GM18526 (cell line): ENCODE measurements around the gene CPNE5.

Source experiments
- POLR2A ChIP-seq: IDR thresholded peaks from 3 replicates; pipeline ENCODE4 v1.6.1; 2011; ENCODE audit not compliant: insufficient read length; ENCODE audit errors: extremely low read depth

CPNE5 gene

DNA sequence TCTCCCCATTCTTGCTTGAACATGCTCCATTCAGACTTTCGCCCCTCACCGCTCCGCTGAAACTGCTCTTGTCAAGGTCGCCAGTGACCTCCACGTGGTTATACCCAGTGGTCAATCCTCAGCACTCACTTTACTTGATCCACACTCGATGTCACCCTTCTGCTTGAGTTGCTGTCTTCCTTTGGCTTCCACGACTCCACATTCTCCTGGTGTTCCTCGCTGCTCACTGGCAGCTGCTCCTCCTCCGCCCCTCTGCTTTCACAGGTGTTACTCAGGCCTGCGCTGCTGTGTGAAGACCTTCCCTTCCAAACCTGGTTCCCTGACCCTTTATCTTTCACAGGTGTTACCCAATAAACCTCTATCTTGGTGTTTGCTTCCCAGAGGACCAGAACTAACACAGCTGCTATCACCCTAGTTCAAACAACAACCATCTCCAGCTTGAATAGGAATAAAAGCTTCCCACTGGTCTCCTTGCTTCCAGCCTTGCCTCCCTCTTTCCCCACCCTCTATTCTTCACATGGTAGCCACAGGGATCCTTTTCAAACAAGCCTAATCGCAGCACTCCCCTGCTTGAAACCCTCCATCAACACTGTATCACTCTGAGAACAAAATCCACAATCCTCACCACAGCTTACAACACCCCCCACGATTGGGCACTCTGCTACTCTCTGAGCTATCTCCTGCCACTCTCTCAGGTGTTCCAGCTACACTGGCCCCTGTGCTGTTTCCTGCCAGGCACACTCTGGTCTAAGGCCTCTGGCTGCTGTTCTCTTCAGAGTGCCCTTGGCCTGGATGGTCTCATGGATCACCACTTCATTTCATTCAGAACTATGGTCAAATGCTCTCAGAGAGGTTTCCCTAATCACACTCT lies 24.7 kb upstream of the CPNE5 start:
- TF ChIP-seq POLR2A: no peak

DNA sequence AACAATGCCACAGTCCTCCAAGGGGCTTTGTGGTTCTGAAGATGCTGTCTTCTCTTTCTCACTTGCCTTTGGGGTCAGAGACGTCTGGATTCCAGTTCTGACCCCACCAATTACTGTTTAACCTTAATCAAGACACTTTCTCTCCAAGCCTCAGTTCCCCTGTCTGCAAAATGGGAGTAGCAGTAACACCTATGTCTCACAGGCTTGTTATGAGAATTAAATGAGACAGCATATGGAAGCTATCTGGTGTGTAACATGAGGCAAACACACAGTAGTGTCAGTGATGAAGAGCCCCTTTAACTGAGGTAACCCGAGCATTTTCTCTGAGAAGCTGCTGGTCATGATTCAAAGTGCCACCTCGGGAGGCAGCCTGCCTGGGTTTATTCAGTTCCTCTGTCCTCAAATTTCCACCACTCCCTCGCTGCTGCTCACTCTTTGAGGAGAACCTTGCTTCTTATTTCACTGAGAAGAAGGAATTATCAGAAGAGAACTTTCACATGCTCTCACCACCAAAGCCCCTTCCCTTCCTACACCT lies 23.7 kb upstream of the CPNE5 start:
- no peak for TF ChIP-seq POLR2A

DNA sequence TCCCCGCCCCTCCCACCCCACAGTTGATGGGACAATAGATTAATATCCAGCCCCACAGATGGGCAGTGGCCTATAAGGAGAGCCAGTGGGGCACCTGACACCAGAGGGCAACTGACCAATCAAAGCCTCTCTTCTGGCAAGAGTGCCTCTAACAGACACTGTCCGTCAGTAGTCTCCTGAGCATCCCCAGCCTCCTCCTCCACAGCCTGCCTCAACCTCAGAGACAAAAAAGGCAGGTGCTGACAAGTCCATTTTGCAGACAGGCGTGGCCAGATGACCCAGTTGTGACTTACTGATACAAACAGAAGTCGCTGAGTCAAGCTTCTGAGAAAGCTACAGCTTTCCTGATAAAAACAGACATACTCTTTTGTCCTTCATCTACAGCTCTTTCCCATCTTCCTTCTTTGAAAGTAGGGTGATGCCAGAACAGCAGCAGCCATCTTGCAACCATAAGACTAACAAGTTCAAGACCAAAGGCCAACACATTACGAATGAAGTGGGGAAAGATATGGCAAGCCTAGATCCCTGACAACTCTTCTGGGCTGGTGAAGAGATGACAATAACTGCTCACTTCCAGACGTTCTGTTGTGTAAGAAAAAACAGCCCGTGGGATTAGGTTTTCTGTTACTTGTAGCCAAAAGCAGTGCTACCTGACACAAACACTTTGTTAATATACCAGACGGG lies 23.1 kb upstream of the CPNE5 start:
- TF ChIP-seq POLR2A: no peak

DNA sequence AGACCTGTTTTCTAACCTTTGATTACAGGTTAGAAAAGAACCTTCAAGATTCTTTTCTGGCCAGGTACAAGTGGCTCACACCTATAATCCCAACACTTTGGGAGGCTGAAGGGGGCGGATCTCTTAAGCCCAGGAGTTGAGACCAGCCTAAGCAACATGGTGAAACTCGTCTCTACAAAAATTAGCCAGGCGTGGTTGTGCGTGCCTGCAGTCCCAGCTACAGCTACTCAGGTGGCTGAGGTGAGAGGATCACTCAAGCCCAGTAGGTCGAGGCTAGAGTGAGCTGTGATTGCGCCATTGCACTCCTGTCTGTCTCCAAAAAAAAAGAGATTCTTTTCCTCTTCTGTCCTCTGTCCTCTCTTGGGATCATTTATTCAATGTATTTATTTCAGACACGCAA lies 20.9 kb upstream of the CPNE5 start:
- no peak for TF ChIP-seq POLR2A

DNA sequence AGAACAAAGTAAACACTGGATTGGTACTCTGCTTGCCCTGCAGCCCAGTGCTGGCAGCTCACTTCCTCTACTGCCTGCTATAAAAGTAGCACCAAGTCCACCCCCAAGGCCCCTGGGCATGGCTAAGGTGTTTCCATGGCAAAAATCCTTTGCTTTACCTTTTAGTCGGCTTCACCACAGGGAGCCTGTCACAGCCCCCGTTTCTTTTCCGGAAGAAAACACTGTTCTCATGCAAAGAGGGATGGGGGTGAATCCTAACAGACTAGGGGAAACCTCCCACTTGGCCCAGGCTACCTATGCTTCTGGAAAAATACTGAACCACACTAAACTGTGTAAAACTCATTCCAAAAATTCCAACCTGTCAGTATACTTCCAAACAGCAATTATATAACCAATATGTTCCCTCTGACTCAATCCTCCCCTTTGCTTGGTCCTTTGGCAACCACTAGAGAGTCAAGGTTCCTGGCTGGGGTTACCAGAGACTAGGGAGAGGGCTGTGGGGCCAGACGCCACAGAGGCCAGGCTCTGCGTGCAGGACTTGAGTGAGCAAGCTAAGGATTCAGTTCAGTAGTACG lies 19.2 kb upstream of the CPNE5 start:
- TF ChIP-seq POLR2A: no peak

DNA sequence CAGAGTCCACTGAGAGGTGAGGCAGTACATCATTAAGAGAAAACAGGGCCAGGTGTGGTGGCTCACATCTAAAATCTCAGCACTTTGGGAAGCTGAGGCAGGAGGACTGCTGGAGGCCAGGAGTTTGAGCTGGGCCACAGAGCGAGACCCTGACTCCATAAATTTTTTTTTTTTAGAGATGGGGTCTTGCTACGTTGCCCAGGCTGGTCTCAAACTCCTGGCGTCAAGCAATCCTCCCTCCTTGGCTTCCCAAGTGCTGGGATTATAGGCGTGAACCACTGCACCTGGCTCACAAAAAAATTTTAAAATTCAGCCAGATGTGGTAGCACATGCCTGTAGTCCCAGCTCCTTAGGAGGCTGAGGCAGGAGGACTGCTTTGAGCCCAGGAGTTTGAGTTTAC lies 18.1 kb upstream of the CPNE5 start:
- no peak for TF ChIP-seq POLR2A

DNA sequence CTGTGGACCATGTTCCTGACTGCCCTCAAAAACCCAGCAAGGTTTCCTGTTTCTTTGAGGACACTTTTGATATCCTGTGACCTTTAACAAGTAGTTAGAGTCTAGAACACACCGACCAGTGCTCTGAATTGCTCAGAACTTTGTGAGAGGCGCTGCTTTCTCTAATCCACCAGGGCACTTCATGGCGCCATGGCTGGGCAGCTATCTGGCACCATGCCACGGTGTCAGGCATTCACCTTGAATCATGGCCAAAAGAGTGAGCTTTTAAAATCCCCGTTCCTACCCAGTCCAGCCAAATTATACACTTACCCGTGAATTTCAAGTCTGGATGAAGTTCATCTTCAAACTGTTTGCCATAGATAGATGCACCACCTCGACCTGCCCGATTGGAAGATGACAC lies 17.0 kb upstream of the CPNE5 start:
- no peak for TF ChIP-seq POLR2A

DNA sequence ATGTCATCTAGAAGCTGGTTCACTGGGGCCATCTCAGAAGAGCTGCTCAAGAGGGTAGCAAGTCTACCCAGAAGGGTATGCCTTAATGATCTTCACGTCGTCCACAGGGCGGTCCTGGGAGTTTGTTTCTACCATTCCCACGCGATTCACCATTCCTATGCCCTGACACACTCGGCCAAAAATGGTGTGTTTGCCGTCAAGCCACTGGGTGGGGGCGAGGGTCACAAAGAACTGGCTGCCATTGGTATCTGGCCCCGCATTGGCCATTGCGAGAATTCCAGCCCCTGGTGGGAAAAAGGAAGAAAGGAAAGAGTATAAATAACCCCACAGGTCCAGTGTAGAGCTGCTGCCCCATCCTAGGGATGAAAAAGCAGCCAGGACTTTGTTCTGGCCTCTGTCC lies 16.5 kb upstream of the CPNE5 start:
- no peak for TF ChIP-seq POLR2A

DNA sequence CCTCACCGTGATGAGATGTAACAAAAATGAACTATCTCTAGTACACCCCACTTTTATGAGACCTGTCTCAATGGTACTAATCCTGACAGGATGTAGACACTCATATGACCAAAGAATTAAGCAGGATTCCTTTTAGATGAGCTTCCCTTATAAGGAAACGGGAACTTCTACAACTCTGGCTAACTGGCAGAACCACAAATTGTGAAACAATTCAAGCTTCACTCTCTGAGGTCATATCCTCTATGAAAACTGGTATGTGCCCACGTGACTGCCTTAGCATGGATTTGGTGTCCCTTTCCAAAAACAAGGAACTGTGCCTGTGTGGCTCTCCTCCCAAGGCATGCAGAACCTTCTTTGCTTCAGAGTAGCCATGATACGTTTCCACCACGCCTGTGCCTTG lies 14.1 kb upstream of the CPNE5 start:
- no peak for TF ChIP-seq POLR2A

DNA sequence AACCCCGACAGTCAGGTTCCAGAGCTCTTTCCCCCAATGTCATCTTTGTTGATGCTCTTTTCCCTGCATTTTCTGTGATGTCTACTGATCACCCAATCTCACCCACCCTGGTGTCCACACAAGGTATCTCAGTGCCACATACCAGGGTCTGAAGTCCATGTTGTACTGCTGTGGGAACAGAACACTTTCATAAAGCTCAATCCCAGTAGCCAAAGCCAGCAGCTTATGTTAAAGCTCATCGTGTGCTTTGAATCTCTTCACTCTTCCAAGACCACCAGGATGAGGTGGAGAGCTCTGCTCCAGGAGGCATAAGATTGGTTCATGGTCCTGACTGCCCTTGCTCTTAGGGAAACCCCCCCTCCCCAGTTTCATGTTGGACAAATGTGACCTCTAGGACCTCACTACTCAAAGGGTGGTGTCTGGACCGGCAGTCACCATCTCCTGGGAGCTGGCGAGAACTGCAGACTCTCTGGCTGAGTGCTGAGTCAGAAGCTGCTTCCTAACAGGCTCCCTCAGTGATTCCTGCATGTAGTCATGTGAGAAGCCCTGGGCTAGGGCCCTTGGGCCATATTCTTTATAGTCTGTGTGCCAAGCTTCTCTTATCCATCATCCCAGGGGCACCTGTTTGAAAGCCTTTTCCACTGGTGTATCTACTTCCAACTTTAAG lies 13.4 kb upstream of the CPNE5 start:
- TF ChIP-seq POLR2A: no peak

DNA sequence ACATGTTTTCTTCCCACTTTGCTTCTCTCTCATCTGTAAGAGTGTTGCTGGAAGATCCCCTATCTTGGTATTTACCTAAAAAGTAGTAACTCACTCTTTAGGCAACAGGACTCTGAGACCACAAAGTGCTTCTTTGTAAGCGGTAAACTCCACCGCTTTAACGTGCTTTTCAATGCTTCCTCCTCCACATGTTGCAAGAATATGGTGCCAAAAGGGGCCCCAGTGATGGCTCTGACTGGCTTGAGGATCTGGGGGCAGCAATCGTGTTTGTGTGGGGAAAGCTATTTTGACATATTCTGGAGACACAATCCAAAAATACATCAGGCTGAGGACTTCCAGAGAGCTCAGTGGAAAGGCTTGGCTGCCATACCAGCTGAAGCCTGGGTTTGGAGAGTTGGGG lies 12.4 kb upstream of the CPNE5 start:
- TF ChIP-seq POLR2A: no peak

DNA sequence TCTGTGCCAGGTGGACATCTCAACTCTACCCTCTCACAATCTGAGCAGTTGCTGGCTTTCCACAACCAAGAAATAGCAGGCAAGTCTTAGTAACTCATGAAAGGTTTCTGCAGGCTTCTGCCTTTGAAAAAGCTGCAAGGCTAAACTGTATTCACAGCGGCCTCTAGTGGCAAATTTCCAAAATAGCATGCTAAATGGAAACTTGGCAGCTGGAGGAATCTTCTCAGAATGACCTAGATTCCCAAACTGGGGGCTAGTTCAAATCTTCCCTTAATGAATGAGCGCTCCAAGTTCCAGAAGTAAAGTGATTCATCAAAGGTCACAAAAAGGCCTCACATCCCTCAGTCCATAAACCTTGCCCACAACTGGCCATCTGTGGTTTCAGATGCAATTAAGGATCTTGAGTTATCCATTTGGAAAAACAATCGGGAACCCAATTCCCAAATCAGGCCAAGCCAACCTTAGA lies 11.9 kb upstream of the CPNE5 start:
- no peak for TF ChIP-seq POLR2A

DNA sequence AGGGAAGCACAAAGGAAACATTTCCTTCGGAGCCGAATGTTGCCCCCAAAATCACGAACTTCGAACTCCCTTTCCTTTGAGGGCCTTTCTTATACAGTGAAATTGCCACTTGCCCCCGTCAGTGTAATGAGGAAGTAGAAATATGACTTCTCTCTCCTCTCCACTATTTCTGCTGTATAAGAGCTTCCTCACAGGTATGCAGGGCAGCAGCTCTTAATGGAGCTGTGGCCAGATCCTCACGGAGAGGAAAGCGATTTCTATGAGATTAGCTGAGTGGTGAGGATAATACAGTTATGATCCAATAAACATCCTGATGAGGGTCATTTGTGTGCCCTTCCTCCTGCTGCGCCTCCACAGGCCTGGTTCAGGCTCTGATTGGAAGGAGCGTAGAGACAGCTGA lies 10.8 kb upstream of the CPNE5 start:
- no peak for TF ChIP-seq POLR2A

DNA sequence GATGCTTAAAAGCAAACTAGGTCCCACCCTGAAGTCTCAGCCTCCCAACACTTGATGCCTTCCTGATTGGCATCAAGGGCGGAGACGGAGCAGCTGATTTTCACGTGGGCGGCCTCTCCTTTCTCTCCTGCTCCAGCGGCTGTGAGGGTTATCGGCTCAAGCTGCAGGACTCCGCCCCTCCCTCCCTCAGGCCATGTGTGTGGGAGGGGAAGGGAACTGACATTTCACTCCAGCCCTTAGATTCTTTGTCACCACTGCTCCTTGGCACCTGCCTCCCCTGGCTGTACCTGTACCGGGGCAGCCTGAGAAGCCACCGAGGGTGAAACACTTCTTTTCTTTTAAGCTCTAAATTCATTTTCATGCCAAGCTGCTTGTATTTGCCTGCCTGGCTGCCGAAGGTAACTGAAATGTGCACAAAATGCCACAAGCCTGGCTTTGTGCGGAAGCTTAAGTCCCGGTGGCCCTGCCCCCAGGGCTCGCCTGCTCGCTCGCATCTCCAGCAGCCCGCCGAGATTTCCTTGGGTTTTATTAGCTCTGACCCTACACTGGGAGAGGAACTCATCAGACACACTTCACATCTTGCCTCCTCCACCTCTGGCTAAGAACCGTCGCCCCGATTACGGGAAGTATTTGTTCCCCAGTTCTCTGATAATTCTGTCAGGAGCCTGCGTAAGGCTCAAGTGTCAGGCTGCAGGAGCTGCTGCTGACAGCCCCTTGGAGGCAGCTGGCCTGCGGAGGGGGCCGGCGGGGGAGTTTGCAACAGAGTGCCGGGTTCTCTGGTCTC lies 9.6 kb upstream of the CPNE5 start:
- no peak for TF ChIP-seq POLR2A

DNA sequence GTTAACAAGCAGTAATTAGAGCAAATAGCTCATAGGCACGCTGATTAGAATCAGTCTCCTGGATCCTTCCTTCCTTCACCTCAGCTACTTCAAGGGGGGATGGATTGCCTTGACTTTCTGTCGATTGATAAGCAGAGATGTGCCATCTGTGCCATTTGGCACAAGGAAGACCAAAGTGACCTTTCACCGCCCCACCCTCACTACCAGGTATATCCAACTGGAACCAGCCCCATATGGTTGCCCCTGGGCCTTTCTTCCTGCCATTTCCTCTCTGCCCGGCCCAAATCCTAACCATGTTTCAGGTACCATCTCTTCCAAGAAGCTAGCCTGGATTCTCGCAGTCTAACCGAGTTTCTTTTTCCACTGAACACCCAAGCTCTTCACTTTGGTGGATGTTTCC lies 8.7 kb upstream of the CPNE5 start:
- no peak for TF ChIP-seq POLR2A
